Dendritic cell treated with granulocyte-macrophage colony-stimulating factor and Interleukin-4, amounts not matched to agents 40 ng/mL and 50 ng/mL, for 4 days (primary cell): ENCODE measurements around the gene LHFPL6.

ENCODE experiments used
- H3K27ac Mint-ChIP-seq: one replicate; pipeline ENCODE4 v1.8.0; 2022; ENCODE audit warnings: mild to moderate bottlenecking, mixed read lengths
- H3K27me3 Mint-ChIP-seq: one replicate; pipeline ENCODE4 v1.8.0; 2022; ENCODE audit warnings: mild to moderate bottlenecking, mixed read lengths
- H3K36me3 Mint-ChIP-seq: one replicate; pipeline ENCODE4 v1.8.0; 2022; ENCODE audit warnings: low read depth, mixed read lengths
- H3K4me1 Mint-ChIP-seq: one replicate; pipeline ENCODE4 v1.8.0; 2022; ENCODE audit warnings: low read depth, mixed read lengths
- H3K4me3 Mint-ChIP-seq: one replicate; pipeline ENCODE4 v1.8.0; 2022; ENCODE audit warnings: mild to moderate bottlenecking, moderate library complexity, mixed read lengths
- H3K9me3 Mint-ChIP-seq: one replicate; pipeline ENCODE4 v1.8.0; 2022; ENCODE audit warnings: mixed read lengths
- intact Hi-C: fragments of 100-400 bp; cut with micrococcal nuclease; formaldehyde crosslinking; loops from one replicate; pipeline ENCODE4 v1.15.0; 2022

LHFPL6 gene

GRCh38 chr13:39503048-39503447, 99.9 kb downstream of the LHFPL6 start:
- H3K9me3 Mint-ChIP-seq = no peaks in the 10 kb centered on the region
- no peaks in the 10 kb centered on the region for H3K36me3 Mint-ChIP-seq
- no peaks in the 10 kb centered on the region for H3K27me3 Mint-ChIP-seq
- intact Hi-C loops = no loop called here
- H3K4me3 Mint-ChIP-seq = no peak overlapping the region
- no peaks in the 10 kb centered on the region for H3K4me1 Mint-ChIP-seq
- no peak overlapping the region for H3K27ac Mint-ChIP-seq

- Mint-ChIP-seq H3K27ac (no peak overlapping the region), H3K9me3 (no peaks in the 10 kb centered on the region), H3K27me3 (no peaks in the 10 kb centered on the region), H3K4me1 (no peaks in the 10 kb centered on the region), H3K4me3 (no peak overlapping the region), H3K36me3 (no peaks in the 10 kb centered on the region)
- intact Hi-C loops = no loop called here
Measured at GRCh38 chr13:39501702-39502324, 101.2 kb downstream of the LHFPL6 start.

- H3K36me3 Mint-ChIP-seq = no peaks in the 10 kb centered on the region
- H3K27me3 Mint-ChIP-seq = no peaks in the 10 kb centered on the region
- no peak overlapping the region for H3K27ac Mint-ChIP-seq
- H3K4me3 Mint-ChIP-seq = no peak overlapping the region
- H3K4me1 Mint-ChIP-seq = no peaks in the 10 kb centered on the region
- intact Hi-C loops = no loop called here
- no peaks in the 10 kb centered on the region for H3K9me3 Mint-ChIP-seq
Measured at GRCh38 chr13:39499604-39500003, 103.4 kb downstream of the LHFPL6 start.

- Mint-ChIP-seq H3K36me3 (no peaks in the 10 kb centered on the region), H3K4me1 (no peaks in the 10 kb centered on the region), H3K27ac (no peak overlapping the region), H3K4me3 (no peak overlapping the region), H3K9me3 (no peaks in the 10 kb centered on the region), H3K27me3 (no peaks in the 10 kb centered on the region)
- intact Hi-C loops = no loop called here
Measured at GRCh38 chr13:39498471-39499114, 104.4 kb downstream of the LHFPL6 start.

- H3K4me3 Mint-ChIP-seq = no peak overlapping the region
- no peaks in the 10 kb centered on the region for H3K9me3 Mint-ChIP-seq
- H3K4me1 Mint-ChIP-seq = no peaks in the 10 kb centered on the region
- no peak overlapping the region for H3K27ac Mint-ChIP-seq
- intact Hi-C loops = no loop called here
- no peaks in the 10 kb centered on the region for H3K36me3 Mint-ChIP-seq
- H3K27me3 Mint-ChIP-seq = no peaks in the 10 kb centered on the region
Measured at GRCh38 chr13:39496506-39496905, 106.5 kb downstream of the LHFPL6 start.

GRCh38 chr13:39494633-39495032, 108.4 kb downstream of the LHFPL6 start:
- H3K4me3 Mint-ChIP-seq = no peak overlapping the region
- no peaks in the 10 kb centered on the region for H3K4me1 Mint-ChIP-seq
- no peak overlapping the region for H3K27ac Mint-ChIP-seq
- H3K36me3 Mint-ChIP-seq = no peaks in the 10 kb centered on the region
- intact Hi-C loops = no loop called here
- no peaks in the 10 kb centered on the region for H3K27me3 Mint-ChIP-seq
- no peaks in the 10 kb centered on the region for H3K9me3 Mint-ChIP-seq

- intact Hi-C loops = no loop called here
- no peaks in the 10 kb centered on the region for H3K9me3 Mint-ChIP-seq
- no peaks in the 10 kb centered on the region for H3K4me1 Mint-ChIP-seq
- no peaks in the 10 kb centered on the region for H3K27me3 Mint-ChIP-seq
- H3K4me3 Mint-ChIP-seq = no peak overlapping the region
- no peaks in the 10 kb centered on the region for H3K36me3 Mint-ChIP-seq
- no peak overlapping the region for H3K27ac Mint-ChIP-seq
Measured at GRCh38 chr13:39494006-39494405, 109.0 kb downstream of the LHFPL6 start.

- Mint-ChIP-seq H3K4me1 (no peaks in the 10 kb centered on the region), H3K4me3 (no peak overlapping the region)
Measured at GRCh38 chr13:39490136-39490535, 112.9 kb downstream of the LHFPL6 start.

GRCh38 chr13:39486758-39487157, 116.2 kb downstream of the LHFPL6 start:
- Mint-ChIP-seq H3K4me1 (no peaks in the 10 kb centered on the region), H3K27ac (no peak overlapping the region), H3K9me3 (no peaks in the 10 kb centered on the region), H3K27me3 (no peaks in the 10 kb centered on the region), H3K4me3 (no peak overlapping the region), H3K36me3 (no peaks in the 10 kb centered on the region)
- intact Hi-C loops = no loop called here

More at GRCh38 chr13:39490136-39490535, 112.9 kb downstream of the LHFPL6 start:
- no peaks in the 10 kb centered on the region for H3K36me3 Mint-ChIP-seq
- no peaks in the 10 kb centered on the region for H3K27me3 Mint-ChIP-seq
- no peaks in the 10 kb centered on the region for H3K9me3 Mint-ChIP-seq
- intact Hi-C loops = no loop called here
- H3K27ac Mint-ChIP-seq = no peak overlapping the region

- H3K36me3 Mint-ChIP-seq = no peaks in the 10 kb centered on the region
- no peaks in the 10 kb centered on the region for H3K27me3 Mint-ChIP-seq
- intact Hi-C loops = no loop called here
- no peak overlapping the region for H3K4me3 Mint-ChIP-seq
- no peak overlapping the region for H3K27ac Mint-ChIP-seq
- no peaks in the 10 kb centered on the region for H3K4me1 Mint-ChIP-seq
- no peaks in the 10 kb centered on the region for H3K9me3 Mint-ChIP-seq
Measured at GRCh38 chr13:39485314-39485700, 117.7 kb downstream of the LHFPL6 start.

- H3K27ac Mint-ChIP-seq = no peak overlapping the region
- intact Hi-C loops = no loop called here
- H3K9me3 Mint-ChIP-seq = no peaks in the 10 kb centered on the region
- no peaks in the 10 kb centered on the region for H3K36me3 Mint-ChIP-seq
- H3K4me3 Mint-ChIP-seq = no peak overlapping the region
- no peaks in the 10 kb centered on the region for H3K4me1 Mint-ChIP-seq
- H3K27me3 Mint-ChIP-seq = no peaks in the 10 kb centered on the region
Measured at GRCh38 chr13:39484506-39485313, 118.3 kb downstream of the LHFPL6 start.

- Mint-ChIP-seq H3K27ac (no peak overlapping the region), H3K36me3 (no peaks in the 10 kb centered on the region), H3K4me3 (no peak overlapping the region), H3K4me1 (no peaks in the 10 kb centered on the region), H3K27me3 (no peaks in the 10 kb centered on the region), H3K9me3 (no peaks in the 10 kb centered on the region)
- intact Hi-C loops = loop anchor here (1.0 kb wide), 1 partner anchor 25 kb away; no protein-coding TSS in a partner anchor
Measured at GRCh38 chr13:39483326-39483725, 119.7 kb downstream of the LHFPL6 start.

GRCh38 chr13:39481491-39481890, 121.5 kb downstream of the LHFPL6 start:
- Mint-ChIP-seq H3K27ac (no peak overlapping the region), H3K27me3 (no peaks in the 10 kb centered on the region), H3K36me3 (no peaks in the 10 kb centered on the region), H3K9me3 (no peaks in the 10 kb centered on the region), H3K4me1 (no peaks in the 10 kb centered on the region), H3K4me3 (no peak overlapping the region)
- intact Hi-C loops = no loop called here

GRCh38 chr13:39474600-39474999, 128.4 kb downstream of the LHFPL6 start:
- Mint-ChIP-seq H3K4me3 (no peak overlapping the region), H3K9me3 (peaks cover 9% of the 10 kb centered on the region), H3K4me1 (no peaks in the 10 kb centered on the region), H3K27ac (no peak overlapping the region), H3K27me3 (no peaks in the 10 kb centered on the region), H3K36me3 (no peaks in the 10 kb centered on the region)
- intact Hi-C loops = no loop called here
